Tibial artery (tissue), 4 donors: Measurements from ENCODE around the gene PDE2A.

Source experiments
- DNase-seq, 2 donors: peaks; one replicate each; pipeline ENCODE4 v3.0.0-alpha.2; 2019
- H3K27ac ChIP-seq, 2 donors: fragments of 200-600 bp; sonication (generic) in 1 of 2; 1 replicate in 1 of 2; 2 replicates in 1 of 2; pipeline ENCODE4 v1.5.1; 2018 to 2019; ENCODE audit warnings: mild to moderate bottlenecking in 1 of 2
- H3K27me3 ChIP-seq, 2 donors: fragments of 200-600 bp; sonication (generic) in 1 of 2; one replicate each; pipeline versions ENCODE4 v1.5.1 to v1.6.0; 2016 to 2019
- H3K36me3 ChIP-seq, 3 donors: fragments of 200-600 bp; sonication (generic) in 2 of 3; one replicate each; pipeline ENCODE4 v1.5.1; 2016 to 2019; ENCODE audit warnings: mild to moderate bottlenecking in 2 of 3
- H3K4me1 ChIP-seq, 4 donors: fragments of 200-600 bp; sonication (generic) in 2 of 4; 1 replicate in 3 of 4; 2 replicates in 1 of 4; pipeline ENCODE4 v1.5.1; 2016 to 2019
- H3K4me3 ChIP-seq, 2 donors: fragments of 200-600 bp; sonication (generic) in 1 of 2; 1 replicate in 1 of 2; 2 replicates in 1 of 2; pipeline ENCODE4 v1.5.1; 2018 to 2019; ENCODE audit warnings: mild to moderate bottlenecking in 2 of 2
- H3K9me3 ChIP-seq, 3 donors: fragments of 200-600 bp; sonication (generic) in 1 of 3; one replicate each; pipeline ENCODE4 v1.5.1; 2016 to 2019
- intact Hi-C: fragments of 100-400 bp; cut with DNase I; formaldehyde crosslinking; loops from one replicate; pipeline ENCODE4 v1.15.0; 2023; ENCODE audit warnings: low total_unique reads
- TF ChIP-seq, protein P1 (sequence below), 2 experiments: fragments of 200-600 bp in 1 of 2; fragments of 450-650 bp in 1 of 2; IDR thresholded peaks; one replicate each; pipeline ENCODE4 v1.5.1; 2017 to 2019; ENCODE audit warnings: antibody characterized with exemption in 2 of 2, mild to moderate bottlenecking in 1 of 2, moderate library complexity in 1 of 2

Gene PDE2A

DNA sequence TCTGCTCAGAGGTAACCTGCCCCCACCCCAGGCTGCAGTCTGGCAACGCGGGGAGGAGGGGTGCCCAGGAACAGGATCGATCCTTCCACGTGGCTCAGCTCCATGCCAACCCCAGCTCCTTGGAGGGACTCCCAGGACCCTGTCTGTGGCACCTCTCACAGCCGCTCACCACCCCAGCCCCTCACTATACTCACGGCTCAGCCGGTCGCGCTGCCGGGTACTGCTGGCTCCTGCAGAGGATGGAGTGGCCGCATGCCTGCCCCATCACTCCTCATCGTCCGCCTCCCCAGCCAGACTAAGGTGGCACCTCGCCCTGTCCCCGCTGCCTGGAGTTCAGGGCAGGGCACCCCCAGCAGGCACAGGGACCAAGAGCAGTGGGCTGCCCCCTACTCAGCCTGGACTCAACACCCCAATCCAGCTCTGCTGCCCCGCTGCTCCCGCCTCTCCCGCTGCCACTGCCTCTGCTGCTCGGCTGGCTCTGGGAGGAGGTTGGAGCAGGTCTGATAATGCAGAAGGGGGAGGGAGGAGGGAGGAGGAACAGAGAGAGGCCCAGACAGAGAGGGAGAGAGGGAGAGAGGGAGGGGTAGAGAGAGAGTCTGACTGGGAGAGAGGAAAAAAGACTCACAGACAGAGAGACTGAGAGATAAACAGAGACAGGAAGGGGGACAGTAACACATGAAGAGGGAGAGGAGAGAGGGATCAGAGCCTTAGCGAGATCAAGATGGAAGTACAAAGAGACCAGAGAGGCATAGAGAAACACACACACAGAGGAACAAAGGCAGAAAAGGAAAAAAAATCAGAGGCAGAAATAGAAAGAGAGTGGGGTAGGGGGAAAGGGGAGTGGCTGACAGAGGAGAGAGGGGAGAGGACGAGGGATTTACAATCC is at the start of gene PDE2A:
TSS of gene PDE2A (minus strand) at position 480 of the 886 bp plus-strand sequence. CDS start at position 265, 215 bp downstream.
- Histone ChIP-seq H3K4me1 (peaks cover 0 to 3% (median 0%) of the 10 kb centered on the region in 4 donors), H3K27ac (no peak within 1 kb of the TSS), H3K27me3 (peaks cover 0 to 96% of the 10 kb centered on the region in 2 donors), H3K36me3 (no peaks in the 10 kb centered on the region), H3K9me3 (no peaks in the 10 kb centered on the region), H3K4me3 (no peak within 1 kb of the TSS)
- TF ChIP-seq, protein P1, sequence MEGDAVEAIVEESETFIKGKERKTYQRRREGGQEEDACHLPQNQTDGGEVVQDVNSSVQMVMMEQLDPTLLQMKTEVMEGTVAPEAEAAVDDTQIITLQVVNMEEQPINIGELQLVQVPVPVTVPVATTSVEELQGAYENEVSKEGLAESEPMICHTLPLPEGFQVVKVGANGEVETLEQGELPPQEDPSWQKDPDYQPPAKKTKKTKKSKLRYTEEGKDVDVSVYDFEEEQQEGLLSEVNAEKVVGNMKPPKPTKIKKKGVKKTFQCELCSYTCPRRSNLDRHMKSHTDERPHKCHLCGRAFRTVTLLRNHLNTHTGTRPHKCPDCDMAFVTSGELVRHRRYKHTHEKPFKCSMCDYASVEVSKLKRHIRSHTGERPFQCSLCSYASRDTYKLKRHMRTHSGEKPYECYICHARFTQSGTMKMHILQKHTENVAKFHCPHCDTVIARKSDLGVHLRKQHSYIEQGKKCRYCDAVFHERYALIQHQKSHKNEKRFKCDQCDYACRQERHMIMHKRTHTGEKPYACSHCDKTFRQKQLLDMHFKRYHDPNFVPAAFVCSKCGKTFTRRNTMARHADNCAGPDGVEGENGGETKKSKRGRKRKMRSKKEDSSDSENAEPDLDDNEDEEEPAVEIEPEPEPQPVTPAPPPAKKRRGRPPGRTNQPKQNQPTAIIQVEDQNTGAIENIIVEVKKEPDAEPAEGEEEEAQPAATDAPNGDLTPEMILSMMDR (IDR thresholded peaks at IDR 0.05), result no peak
- intact Hi-C loops, result no loop called here
- no peak for DNase-seq

DNA sequence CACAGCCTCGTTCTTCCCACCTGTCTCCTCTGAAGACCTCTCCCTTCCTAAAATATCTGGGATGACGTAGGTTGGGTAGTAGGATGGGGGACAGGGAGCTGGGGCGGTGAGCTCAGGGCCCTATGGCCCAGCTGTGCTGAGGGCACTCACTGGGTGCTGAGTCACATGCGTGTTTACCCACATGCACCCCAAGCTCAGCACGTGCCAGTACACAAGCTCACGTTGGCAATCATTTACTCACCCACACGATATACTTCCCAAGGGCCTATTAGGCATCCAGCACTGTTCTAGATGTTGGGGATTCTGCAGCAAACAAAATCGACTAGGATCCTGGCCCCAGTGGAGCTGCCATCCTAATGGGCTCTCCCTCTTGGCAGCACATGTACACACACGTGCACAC is 49.3 kb upstream of the PDE2A start:
- TF ChIP-seq, protein P1 (IDR thresholded peaks at IDR 0.05), result no peak
- H3K4me1 ChIP-seq, result peaks cover 0 to 49% (median 35%) of the 10 kb centered on the region in 4 donors

DNA sequence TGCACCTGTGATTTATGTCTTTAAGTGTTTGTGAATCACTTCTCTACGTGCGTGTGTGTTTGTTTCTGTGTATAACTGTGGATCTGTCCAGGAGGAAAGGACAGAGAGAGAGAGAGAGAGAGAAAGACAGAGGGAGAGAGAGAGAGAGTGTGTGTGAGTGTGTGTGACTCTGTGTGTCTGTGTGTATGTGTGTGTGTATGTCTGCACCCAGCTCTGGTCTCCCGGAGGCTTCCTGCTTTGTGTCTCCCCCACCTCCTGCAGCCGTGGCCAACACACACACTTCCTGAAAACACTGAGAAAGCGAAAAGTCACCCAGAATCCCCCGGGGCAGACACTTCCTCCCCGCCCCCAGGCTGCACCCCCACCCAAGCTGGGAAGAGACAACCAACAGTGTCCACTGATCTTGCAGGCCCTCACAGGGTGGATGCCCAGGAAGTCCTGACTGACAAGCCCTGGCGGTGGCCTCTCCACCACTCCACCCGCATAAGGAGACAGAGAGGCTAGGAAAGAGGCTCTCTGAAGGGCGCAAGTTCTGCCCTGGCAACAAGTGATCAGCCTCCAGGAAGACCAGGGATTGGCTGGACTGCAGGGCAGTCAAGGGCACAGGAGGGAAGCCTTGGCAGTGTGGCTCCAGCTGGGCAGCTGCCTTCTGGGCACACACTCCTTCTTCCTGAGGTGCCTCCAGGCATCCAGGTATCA is 48.0 kb upstream of the PDE2A start:
- TF ChIP-seq, protein P1 (IDR thresholded peaks at IDR 0.05), result no peak
- intact Hi-C loops, result loop anchor here (5.0 kb wide), 2 partner anchors 70 to 90 kb away; partner anchors contain the start of genes ATG16L2 and STARD10
- Histone ChIP-seq H3K4me3 (peak overlapping the region; percentile 60 to 72), H3K27ac (peak overlapping the region; percentile 72 to 73), H3K9me3 (no peaks in the 10 kb centered on the region), H3K4me1 (peaks cover 0 to 52% (median 37%) of the 10 kb centered on the region in 4 donors), H3K36me3 (peaks cover 0 to 18% (median 0%) of the 10 kb centered on the region in 3 donors), H3K27me3 (no peaks in the 10 kb centered on the region)
- peak; percentile 90 to 95 for DNase-seq

More for the DNA sequence above, 49.3 kb upstream of the PDE2A start:
- Histone ChIP-seq H3K36me3 (peaks cover 0 to 9% (median 0%) of the 10 kb centered on the region in 3 donors), H3K27ac (no peak overlapping the region), H3K4me3 (no peak overlapping the region), H3K9me3 (no peaks in the 10 kb centered on the region), H3K27me3 (no peaks in the 10 kb centered on the region)
- intact Hi-C loops, result loop anchor here (5.0 kb wide), 2 partner anchors 69 to 89 kb away; partner anchors contain the start of genes ATG16L2 and STARD10
- DNase-seq, result no peak

DNA sequence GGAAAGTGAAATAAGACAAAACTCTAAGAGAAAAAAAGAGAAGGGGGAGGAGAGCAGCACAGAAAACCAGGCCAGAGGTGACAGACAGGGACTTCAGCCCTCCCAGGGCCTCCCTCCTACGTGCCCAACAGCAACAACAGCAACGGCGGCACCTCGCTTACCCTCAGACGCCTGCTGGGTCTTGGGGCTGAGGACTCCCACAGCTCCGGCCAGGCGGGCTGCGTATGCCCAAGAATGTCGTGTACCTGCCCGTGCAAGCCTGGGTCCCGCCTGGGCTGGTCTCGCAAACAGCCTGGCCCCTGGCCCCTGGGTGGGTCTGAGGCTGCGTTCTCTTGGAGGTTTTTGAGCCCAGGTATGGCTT is 47.4 kb upstream of the PDE2A start:
- H3K4me1 ChIP-seq, result peaks cover 0 to 52% (median 38%) of the 10 kb centered on the region in 4 donors
- no peak for DNase-seq
- H3K27ac ChIP-seq, result peak overlapping the region; percentile 72 to 73
- H3K36me3 ChIP-seq, result peaks cover 0 to 19% (median 0%) of the 10 kb centered on the region in 3 donors
- TF ChIP-seq, protein P1 (IDR thresholded peaks at IDR 0.05), result no peak
- no peaks in the 10 kb centered on the region for H3K27me3 ChIP-seq
- no peaks in the 10 kb centered on the region for H3K9me3 ChIP-seq
- H3K4me3 ChIP-seq, result peak overlapping the region; percentile 60 to 72
- intact Hi-C loops, result loop anchor here (5.0 kb wide), 2 partner anchors 71 to 91 kb away; partner anchors contain the start of genes ATG16L2 and STARD10

DNA sequence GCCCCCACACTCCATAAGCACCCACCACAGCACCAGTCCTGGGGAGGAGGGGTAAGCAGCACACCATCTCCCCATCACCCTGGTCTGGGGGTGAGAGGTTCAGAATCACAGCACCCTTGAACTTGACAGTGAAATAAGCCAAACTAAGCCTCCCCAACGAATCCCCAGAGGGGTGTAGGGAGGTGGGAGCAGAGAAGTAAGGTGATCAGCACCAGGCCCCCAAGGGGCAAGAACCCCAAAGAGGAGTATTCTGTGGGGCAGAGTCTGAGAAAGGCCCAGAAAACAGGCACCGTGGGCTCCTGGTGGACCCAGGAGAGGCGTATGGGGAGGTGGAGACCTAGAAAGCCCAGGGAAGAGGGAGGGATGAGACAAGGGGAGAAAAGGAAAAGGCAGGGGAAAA is 47.1 kb upstream of the PDE2A start:
- H3K27ac ChIP-seq, result peak overlapping the region; percentile 72 to 73
- peaks cover 0 to 52% (median 39%) of the 10 kb centered on the region in 4 donors for H3K4me1 ChIP-seq
- TF ChIP-seq, protein P1 (IDR thresholded peaks at IDR 0.05), result no peak
- intact Hi-C loops, result loop anchor here (5.0 kb wide), 2 partner anchors 71 to 91 kb away; partner anchors contain the start of genes ATG16L2 and STARD10
- H3K9me3 ChIP-seq, result no peaks in the 10 kb centered on the region
- H3K36me3 ChIP-seq, result peaks cover 0 to 17% (median 0%) of the 10 kb centered on the region in 3 donors
- DNase-seq, result no peak
- H3K27me3 ChIP-seq, result no peaks in the 10 kb centered on the region
- peak overlapping the region; percentile 60 to 72 for H3K4me3 ChIP-seq
